GM18951 (cell line): Measurements from ENCODE around the gene PDILT.
"Not testable (repeated sequence)": the region's sequence is repeated elsewhere in the genome, so short reads cannot be mapped to it uniquely, and the experiment has no call there.

ENCODE experiments used
- POLR2A ChIP-seq: IDR thresholded peaks from 4 replicates; pipeline ENCODE4 v1.6.1; 2011; ENCODE audit warnings: mild to moderate bottlenecking; ENCODE audit not compliant: insufficient read length, insufficient read depth; ENCODE audit errors: extremely low read depth
- in situ Hi-C: fragments of 300-500 bp; cut with MboI; formaldehyde crosslinking; loops from one replicate; pipeline ENCODE4 v1.12.0; 2022; ENCODE audit warnings: low sequenced_read_pairs, mixed read lengths, inconsistent platforms; ENCODE audit not compliant: unreplicated experiment

Gene PDILT, protein sequence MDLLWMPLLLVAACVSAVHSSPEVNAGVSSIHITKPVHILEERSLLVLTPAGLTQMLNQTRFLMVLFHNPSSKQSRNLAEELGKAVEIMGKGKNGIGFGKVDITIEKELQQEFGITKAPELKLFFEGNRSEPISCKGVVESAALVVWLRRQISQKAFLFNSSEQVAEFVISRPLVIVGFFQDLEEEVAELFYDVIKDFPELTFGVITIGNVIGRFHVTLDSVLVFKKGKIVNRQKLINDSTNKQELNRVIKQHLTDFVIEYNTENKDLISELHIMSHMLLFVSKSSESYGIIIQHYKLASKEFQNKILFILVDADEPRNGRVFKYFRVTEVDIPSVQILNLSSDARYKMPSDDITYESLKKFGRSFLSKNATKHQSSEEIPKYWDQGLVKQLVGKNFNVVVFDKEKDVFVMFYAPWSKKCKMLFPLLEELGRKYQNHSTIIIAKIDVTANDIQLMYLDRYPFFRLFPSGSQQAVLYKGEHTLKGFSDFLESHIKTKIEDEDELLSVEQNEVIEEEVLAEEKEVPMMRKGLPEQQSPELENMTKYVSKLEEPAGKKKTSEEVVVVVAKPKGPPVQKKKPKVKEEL

DNA sequence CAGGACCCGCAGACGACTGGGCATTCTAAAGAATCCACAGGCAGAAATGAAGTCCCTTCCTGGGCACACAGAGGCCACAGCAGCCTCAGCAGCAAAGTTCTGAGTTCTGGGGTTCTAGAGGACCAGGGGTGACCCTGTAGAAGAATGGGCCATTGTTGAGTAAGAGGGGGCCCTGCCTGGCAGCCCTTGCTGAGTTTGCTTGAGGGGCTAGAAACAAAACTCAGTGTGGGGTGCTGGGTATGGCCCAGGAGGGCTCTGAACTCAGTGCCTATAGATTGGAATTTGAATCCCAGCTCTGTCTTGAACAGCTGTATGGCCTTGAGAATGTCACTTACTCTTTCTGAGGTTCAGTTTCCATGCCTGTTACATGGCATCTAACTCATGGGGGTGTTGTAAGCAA lies at the start of gene PDILT:
PDILT (minus strand) TSS at position 101 of the 400 bp plus-strand sequence. CDS start 5,437 bp downstream, outside the sequence.
- in situ Hi-C loops = no loop called here
- TF ChIP-seq POLR2A = no peak

DNA sequence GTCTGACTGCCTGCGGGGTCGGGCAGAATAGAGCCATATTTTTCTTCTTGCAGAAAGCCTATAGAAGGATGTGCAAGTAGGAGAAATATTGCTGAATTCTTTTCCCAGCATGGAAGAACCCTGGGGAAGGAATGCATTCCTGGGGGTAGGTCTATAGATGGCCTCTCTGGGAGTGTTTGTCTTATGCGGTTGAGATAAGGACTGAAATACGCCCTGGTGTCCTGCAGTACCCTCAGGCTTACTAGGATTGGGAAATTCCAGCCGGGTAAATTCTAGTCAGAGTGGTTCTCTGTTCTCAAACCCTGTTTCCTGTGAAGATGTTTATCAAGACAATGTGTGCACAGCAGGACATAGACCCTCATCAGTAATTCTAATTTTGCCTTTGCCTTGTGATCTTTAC lies 49.1 kb upstream of the PDILT start:
- in situ Hi-C loops = not testable (repeated sequence)

DNA sequence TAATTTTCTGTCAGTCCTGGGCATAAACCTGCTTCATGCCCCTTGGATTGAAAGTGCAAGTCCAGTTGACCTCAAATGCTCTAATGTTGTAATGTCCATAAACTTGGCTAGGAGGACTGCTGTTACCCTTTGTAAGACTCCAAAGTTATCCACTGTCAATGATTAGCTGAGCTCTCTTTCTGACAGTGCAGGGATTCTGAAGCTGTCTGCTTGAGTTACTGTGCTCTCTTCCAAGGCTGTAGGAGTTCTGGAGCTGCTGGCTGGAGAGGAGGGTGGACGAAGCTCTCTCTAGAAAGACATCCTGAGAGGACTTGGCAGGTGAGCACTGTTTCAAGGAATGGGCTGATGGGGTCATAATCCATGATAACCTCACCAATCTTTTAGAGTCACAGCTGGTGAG lies 46.8 kb upstream of the PDILT start, which contains the start of gene ACSM2A:
ACSM2A (plus strand) TSS at position 158 of the 400 bp plus-strand sequence. CDS start 8,594 bp downstream, outside the sequence.
- in situ Hi-C loops = not testable (repeated sequence)

DNA sequence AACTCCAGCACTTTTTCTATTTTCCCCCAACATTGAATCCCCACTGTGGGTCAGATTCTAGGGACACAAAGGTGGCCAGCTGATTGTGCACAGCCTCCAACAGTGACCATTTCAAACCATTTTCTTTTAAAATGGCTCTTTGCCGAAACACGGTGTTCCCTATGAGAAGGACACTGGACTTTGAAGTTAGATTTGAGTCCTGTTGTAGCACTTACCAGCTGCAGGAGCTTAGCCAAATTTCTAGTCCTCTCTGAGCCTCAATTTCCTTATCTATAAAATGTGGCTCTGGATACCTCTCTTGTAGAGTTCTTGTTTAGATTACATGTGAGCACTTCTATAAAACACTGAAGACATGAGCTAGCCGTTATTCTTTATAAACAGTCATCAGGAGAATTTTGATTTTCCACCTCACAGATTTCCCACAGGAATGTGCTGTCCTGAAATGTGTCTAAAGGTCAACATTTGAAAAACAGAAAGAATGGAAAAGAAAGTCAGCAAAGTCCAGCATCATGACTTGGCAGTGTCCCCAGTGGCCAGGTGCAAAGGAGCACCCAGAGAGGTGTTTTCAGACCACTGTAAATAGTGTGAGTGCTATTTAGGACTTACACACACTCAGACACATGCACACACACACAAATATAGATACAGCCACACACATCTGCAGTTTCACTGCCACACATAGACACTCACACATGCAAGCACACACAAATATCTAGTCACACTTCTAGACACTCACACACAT lies 42.3 kb upstream of the PDILT start:
- in situ Hi-C loops = not testable (repeated sequence)

DNA sequence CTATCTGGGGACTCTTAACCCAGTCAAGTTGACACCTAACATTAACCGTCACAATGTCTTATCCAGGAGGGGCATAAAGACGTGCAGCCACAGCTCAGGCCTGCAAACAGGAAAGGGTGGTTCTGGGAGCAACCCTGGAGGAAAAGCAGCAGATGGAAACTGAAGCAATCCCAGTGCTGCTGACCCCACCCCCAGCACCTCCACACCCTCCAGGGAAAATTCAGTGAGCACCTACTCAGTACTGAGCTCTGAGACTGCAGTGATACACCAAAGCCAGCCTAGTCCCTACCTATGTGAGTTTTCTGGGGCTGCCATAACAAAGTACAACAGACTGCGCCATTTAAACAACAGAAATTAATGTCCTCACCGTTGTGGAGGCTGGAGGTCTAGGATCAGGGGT lies 37.3 kb upstream of the PDILT start:
- in situ Hi-C loops = loop anchor here (5.0 kb wide), 1 partner anchor 145 kb away; no protein-coding TSS in a partner anchor

- in situ Hi-C loops = loop anchor here (5.0 kb wide), 1 partner anchor 146 kb away; no protein-coding TSS in a partner anchor
- TF ChIP-seq POLR2A = no peak
Measured at GRCh38 chr16:20441191-20441590, 36.7 kb upstream of the PDILT start.

DNA sequence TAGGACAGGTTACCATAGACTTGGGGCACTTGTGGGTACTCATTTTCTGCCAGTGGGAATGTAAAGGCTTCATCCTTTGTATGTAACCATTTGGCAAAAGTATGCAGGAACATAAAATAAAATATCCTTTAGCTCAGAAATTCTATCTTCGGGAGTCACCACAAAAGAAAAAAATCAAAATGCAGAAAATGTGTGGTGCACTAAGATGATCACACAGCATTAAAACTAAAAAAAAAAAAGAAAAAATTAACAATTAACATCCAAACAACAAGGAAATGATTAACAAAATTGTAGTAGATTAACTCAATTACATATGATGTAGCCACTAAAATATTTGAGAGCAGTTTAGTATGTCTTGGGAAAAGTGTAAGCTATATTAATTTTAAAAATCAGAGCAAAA lies 36.2 kb upstream of the PDILT start:
- in situ Hi-C loops = loop anchor here (5.0 kb wide), 1 partner anchor 147 kb away; no protein-coding TSS in a partner anchor

DNA sequence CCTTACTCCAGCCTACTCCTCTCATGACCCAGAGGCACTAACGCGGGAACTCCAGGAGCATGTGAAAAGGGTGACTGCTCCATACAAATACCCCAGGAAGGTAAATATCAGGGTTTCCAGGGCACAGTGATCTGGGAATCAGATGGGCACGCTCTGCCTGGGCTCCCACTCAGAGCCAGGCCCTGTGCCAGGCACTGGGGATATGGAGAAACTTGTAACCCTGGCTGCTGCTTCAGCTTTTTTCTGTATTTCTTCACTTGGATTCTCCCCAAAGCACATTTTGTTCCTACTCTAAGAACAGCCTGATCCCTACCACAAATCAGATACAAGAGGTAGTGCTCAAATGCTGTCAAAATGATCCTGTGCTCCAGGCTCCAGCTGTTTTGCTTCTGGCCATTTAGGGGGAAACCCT lies 35.3 kb upstream of the PDILT start:
- in situ Hi-C loops = loop anchor here (5.0 kb wide), 1 partner anchor 147 kb away; no protein-coding TSS in a partner anchor

GRCh38 chr16:20438950-20439349 lies 34.4 kb upstream of the PDILT start:
- in situ Hi-C loops = not testable (repeated sequence)

DNA sequence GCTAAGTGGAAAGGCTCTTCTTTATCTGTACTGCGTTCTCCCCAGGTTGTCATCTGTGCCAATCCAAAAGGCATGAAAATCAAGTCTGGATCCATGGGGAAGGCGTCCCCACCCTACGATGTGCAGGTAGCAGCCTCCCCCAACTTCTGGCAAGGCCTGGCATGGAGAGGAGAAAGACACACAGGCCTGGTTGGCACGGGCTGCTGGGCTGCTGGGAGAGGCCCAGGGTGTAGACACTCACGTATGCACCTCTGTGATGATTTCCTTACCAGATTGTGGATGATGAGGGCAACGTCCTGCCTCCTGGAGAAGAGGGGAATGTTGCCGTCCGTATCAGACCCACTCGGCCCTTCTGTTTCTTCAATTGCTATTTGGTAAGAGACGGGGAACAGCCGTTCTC lies 26.4 kb upstream of the PDILT start:
- in situ Hi-C loops = no loop called here

DNA sequence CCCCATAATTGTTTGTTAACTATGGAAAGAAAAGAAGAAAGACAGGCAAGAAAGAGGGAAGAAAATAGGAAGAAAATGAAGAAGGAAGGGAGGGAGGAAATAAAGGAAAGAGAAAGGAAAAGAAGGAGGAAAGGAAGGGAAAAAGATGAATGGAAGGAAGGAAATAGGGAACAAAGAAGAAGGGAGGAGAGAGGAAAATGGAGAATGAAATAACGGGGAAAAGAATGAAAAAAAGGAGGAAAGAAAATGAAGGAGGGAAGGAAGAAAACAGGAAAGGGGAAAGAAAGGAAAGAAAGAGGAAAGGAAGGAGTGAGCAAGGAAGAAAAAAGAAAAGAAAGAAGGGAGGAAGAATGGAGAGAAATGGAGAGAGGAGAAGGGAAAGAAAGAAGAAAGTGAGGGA lies 25.9 kb upstream of the PDILT start:
- in situ Hi-C loops = not testable (repeated sequence)

More for the DNA sequence above, 26.4 kb upstream of the PDILT start:
- TF ChIP-seq POLR2A = no peak

- in situ Hi-C loops = not testable (repeated sequence)
Measured at GRCh38 chr16:20429499-20429898, 25.0 kb upstream of the PDILT start.

DNA sequence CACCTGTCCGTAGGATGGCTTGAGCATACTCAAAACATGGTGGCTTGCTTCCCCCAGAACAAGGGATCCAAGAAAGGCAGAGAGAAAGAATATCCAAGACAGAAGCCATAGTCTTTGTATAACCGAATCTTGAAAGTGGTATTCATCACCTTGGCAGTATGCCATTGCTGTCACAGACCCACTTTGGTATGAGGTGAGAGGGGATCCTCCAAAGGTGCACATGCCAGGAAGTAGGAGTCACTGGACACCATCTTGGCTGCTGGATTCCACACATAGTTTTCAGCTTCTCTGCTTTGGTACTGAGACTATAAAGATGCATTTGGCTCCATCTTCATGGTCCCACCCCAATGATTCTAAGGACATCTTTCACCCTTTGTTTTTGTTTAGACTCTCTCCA lies 22.9 kb upstream of the PDILT start:
- in situ Hi-C loops = not testable (repeated sequence)

DNA sequence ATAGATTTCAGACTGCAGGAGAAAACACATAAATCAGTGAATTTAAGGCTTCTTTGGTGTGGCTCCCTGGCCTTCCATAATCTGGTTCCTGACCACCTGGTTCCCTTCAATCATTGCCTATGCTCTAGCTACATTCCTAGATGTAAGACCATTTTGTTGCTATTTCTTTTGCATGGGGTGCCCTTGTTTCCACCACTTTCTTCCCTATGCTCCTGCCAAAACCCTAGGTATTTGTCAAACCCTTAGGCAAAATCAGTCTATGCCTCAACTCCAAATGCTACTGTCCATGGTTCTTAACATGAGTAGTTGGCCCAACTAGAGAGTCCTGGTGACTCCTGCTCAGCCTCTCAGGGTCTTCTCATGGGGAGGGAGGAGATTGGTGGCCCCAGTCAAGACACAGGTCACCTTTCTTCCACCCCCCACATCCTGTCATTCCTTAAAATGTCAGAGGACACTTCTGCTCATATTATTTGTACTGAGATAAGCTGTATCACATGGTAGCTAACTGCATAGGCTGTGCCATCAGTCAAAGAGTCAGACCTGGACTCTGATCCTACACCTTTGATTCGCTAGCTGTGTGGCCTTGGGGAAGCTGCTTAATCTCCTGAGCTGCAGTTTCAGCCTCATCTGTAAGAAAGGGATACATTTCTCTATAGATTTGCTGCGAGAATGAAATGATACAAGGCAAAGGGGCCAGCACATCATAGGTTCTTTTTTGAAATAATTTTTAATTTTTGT lies 19.8 kb upstream of the PDILT start:
- in situ Hi-C loops = no loop called here
- no peak for TF ChIP-seq POLR2A

DNA sequence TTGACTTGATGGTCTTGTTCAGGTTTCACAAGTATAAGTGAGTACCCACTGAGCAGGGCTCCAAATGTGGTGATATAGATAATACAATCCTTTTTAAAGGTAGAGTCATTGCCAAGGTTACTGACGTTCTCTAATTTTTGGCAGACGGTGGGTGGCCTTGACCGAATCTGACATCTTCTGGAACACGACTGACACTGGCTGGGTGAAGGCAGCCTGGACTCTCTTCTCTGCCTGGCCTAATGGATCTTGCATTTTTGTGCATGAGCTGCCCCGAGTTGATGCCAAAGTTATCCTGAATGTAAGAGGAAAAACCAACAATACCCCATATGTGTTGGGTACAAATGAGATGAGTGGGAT lies 19.2 kb upstream of the PDILT start:
- in situ Hi-C loops = not testable (repeated sequence)

DNA sequence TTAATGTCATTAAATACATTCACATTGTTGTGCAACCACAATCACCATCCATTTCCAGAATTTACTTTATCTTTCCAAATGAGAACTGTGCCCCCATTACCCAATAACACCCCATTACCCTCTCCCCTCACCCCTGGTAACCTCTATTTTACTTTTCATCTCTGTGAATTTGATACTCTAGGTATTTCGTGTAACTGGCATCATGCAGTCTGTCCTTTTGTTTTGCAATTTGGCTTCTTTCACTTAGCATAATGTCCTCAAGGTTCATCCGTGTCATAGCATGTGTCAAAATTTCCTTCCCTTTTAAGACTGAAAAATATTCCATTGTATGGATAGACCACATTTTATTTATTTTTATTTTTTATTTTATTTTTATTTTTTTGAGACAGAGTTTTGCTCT lies 17.2 kb upstream of the PDILT start:
- in situ Hi-C loops = not testable (repeated sequence)

DNA sequence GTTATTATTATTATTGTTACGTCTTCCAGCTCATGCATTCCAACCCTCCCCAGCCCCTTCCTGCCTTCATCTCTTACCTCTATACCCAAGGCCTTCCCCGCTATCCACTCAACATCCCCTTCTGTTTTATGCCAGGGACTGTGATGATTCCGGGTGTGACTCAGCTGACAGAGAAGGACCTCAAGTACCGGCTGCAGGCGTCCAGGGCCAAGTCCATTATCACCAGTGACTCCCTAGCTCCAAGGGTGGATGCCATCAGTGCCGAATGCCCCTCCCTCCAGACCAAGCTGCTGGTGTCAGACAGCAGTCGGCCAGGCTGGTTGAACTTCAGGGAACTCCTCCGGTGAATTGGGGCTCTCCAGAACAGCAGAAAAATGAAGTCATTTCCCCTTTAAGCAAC lies 14.6 kb upstream of the PDILT start:
- in situ Hi-C loops = not testable (repeated sequence)
